ENCODE data around the gene SCGB1C2.

Gene SCGB1C2

DNA sequence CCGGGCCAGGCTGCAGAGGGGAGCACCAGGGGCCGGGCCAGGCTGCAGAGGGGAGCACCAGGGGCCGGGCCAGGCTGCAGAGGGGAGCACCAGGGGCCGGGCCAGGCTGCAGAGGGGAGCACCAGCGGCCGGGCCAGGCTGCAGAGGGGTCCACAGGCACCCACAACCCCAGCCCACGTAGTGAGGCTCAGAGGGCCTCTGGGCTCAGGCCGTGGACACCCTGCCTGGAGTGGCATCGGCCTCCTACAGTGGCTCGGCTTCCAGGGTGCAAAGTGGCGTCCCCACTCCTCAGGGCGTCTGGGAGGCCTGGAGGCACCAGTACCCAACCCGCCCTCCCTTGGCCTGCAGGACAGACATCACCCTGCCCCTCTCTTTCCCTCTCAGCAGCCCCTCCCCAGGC is 34.5 kb downstream of the SCGB1C2 start:
- no peak for DNase-seq (ENCODE audit: low read depth in 3 of 3)

DNA sequence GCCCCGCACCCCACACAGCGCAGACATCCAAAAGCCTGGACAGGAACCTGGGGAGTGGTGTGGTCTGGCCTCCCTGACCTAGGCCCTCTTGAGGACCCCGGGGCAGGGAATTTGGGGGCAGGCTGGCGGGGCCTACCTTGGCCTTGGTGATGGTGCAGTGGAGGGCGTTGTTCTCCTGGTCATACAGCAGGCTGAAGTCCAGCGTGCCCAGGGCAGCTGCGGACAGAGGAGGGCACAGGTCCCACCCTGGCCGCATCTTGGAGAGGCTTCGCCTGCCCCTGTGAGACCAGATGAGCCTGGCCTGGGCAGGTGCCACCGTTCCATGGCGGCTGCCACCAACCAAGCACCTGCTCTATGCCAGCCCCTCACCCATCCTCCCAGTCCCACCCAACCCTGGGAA is 35.0 kb downstream of the SCGB1C2 start:
- no peak for DNase-seq (ENCODE audit: low read depth in 3 of 3)

DNA sequence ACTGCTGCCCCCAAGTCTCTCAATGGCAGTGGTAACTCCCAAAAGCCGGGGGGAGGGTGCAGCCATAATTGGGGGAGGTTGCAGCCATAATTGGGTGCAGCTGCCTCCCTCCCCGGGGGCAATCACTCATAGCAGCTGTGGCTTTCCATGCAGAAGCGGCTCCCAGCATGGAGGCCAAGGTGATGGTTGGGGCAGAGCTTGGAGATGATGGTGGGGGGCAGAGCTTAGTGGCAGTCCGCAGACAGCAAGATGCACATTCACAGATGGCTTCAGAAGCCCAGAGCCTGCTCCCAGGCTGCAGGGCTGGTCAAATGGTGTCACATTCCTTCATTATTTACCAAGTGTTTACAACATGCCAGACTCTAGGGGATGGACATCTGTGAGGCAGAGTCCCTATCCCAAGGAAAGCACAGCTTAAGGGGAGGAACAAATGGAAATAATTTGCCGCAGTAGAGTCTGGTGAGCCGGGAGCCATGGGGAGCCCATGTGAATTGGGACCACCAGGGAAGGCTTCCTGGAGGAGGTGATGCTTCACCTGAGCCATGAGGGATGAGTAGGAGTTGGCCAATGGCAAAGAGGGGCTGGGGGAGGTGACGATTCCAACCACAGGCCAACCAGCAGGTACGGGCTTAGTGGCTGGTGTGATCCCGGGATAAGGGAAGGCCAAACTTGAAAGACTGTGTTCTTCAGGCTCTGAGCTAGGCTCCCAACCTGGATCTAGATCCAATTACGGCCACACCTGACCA is 36.0 kb downstream of the SCGB1C2 start:
- DNase-seq (ENCODE audit: low read depth in 3 of 3) = no peak

DNA sequence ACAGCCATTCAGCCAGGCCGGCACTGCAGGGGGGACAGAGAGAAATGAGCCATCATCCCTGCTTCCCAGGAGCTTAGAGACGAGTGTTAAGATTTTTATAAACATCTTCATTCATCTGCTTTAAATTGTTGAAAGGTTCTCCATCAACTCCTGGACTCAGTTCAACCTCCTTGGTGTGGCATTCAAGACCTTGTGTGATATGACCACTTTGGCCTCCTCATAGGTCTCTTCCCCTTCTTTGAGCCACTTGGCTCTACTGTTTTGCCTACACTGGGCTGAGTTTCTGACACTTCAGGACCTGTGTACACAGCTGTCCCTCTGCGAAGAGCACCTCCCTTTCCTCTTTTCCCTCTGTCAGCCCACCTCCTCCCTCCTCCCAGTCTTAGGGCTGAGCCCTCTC is 39.8 kb downstream of the SCGB1C2 start:
- DNase-seq (ENCODE audit: low read depth in 3 of 3) = no peak

DNA sequence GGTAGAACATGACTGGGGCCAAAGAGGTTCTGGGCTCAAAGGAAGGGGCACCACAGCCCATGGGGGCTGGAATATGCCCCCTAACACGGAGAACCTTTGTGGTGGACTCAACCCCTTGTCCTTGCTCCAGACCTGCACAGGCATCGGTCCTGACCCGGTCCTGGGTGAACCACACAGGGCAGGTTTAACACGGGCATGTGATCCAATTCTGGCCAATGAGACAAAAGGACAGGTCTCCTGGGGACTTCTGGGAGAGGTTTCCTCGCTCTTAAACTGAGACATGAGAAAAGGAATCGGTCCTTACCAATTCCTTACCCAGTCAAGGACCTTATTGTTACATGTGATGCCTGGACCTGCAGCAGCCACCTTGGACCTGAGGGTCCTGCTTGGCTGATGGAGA is 40.4 kb downstream of the SCGB1C2 start:
- no peak for DNase-seq (ENCODE audit: low read depth in 3 of 3)

DNA sequence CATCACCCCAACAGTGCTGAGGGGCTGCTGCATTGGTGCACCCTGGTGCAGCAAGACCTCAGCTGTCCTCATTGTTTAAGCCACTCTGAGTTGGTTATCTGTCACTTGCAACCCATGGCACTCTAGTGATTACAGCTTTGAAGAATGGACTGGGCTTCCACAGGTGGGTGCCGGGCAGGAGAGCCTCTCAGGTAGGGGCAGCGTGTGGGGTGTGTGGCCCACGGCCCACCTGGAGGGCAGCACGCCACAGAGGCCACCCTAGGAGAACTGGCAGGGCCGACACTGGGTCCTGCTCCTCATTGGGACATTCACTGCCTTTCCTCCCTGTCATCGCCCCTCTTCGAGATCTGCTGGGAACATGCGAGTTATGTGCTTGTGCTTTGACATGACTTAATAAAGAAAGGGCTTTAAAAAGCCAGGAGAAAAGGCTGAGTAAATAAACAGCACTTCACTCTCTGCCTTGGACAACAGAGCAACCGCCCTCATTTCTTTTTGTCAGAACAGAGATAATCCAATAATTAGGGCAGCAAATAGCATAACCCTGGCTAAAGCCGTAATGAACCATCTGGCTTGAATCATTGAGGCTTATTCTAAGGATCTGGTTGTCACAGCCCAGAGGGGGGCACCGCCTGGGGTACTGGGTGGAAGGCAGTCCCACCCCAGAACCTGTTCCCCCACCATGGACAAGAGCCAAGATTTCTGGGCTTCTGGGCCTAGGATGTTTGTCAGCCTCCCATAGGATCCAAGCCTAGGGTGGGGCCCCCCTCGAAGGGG is 41.1 kb downstream of the SCGB1C2 start:
- DNase-seq (ENCODE audit: low read depth in 3 of 3) = no peak

- DNase-seq (ENCODE audit: low read depth in 3 of 3) = no peak
These were observed 41.7 kb downstream of the SCGB1C2 start for GRCh38 chr17:179066-179432.

DNA sequence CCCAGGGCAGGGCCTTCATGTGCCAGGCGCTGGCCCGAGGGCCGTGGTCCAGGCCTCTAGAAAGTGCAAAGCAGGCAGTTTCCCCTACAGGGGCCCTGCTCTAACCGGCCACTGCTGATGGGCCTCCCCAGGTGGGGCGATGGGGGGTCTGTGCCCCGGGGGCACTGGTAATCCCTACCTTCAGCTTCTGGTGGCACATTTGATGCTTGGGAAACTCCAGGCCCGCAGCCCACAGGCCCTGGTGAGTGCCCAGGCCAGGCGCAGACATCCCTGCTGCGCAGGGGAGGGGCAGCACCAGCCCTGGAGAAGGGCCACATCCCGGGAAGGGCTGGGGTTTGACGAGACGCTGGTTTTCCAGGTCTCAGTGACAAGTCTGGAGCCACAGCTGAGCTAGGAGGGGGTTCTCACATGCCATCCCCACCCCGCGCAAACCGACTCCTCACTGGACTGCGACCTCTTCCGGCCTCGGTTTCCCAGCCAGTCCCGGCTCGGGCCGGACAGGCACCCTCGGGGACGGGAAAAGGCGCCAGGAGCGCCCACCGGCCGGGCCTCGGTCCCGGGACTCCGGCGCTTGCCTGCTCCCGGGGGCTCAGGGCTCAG is 42.5 kb downstream of the SCGB1C2 start:
- DNase-seq (ENCODE audit: low read depth in 3 of 3) = no peak

- no peak for DNase-seq (ENCODE audit: low read depth in 3 of 3)
These were observed 43.2 kb downstream of the SCGB1C2 start for GRCh38 chr17:180381-181244.

- no peak for DNase-seq (ENCODE audit: low read depth in 3 of 3)
These were observed 44.1 kb downstream of the SCGB1C2 start, which contains the start of gene DOC2B for GRCh38 chr17:181245-182049. Gene DOC2B, minus strand, starts transcription at chr17:181650. Its CDS starts 171 bp downstream, at chr17:181479.

GRCh38 chr17:182050-182751 is 44.8 kb downstream of the SCGB1C2 start:
- DNase-seq (ENCODE audit: low read depth in 3 of 3) = no peak

GRCh38 chr17:183021-183420 is 45.7 kb downstream of the SCGB1C2 start:
- DNase-seq (ENCODE audit: low read depth in 3 of 3) = no peak

DNA sequence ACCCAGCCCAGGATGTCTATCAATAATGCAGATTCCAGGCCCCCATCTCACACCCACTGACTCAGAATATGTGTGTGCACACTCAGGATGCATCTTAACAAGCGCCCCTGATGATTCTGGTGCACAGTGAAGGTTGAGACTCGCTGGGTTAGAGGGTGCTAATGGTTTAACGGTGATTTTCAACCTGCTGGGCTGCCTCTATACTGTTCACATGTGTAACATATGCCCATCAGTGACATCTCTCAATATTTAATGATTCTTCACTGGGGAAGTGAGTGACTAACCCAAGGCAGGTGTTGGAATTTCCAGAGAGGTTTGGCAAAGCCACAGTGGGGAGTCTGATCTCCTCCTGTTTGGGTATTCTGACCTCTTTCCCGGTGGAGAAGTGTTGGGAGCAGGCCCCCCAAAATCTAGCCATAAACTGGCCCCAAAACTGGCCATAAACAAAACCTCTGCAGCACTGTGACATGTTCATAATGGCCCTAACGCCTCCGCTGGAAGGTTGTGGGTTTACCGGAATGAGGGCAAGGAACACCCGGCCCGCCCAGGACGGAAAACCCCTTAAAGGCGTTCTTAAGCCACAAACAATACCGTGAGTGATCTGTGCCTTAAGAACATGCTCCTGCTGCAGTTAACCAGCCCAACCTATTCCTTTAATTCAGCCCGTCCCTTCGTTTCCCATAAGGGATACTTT is 48.2 kb downstream of the SCGB1C2 start:
- peak in 1 of 3 experiments; percentile 22 for DNase-seq (ENCODE audit: low read depth in 3 of 3)

DNA sequence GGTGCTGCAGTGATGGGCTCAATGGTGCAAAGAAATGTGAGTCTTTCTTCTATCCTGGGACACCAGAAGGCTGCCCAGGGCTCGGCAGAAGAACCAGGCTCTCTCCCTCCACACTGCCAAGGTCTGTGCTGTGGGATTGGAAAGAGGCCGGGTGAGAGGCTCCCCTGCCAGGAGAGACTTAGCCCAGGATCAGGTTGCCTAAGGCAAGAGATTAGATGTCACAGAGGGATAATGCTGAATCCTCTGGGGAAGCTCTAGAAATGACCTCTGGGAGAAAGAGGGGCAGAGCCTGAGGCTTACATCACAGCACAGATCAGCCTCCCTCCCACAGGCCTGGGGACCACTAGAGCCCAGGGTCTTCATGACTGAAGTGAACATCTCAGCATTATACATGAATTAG is 49.8 kb downstream of the SCGB1C2 start:
- DNase-seq (ENCODE audit: low read depth in 3 of 3) = no peak

Data from stimulated activated CD4-positive, alpha-beta T cell treated with anti-CD3 and anti-CD28 coated beads, TNF-alpha, amount 100 ng/mL, for 4 hours (primary cell).